ENCODE results near the gene UPK3A. TPM values are rescaled to one million over a fixed set of nuclear protein-coding genes. Genes with fewer than 3 reads are reported as not detected.
A peak's percentile ranks its signal among the peaks of the same experiment; 100 is the strongest.

UPK3A gene
- total and polyA plus RNA-seq, 2 of the 13 experiments (the other 11 are each of a cell fraction or from before 2014, with no cell fraction given) = 10.5 to 13.8 TPM

GRCh38 chr22:45273452-45274075 lies 11.2 kb upstream of the UPK3A start (continued):
- TF ChIP-seq MYPOP (CRISPR knock-in tag; IDR thresholded peaks at IDR 0.05) (no peak), SUZ12 (IDR thresholded peaks at IDR 0.05; ENCODE audit: low read depth, low read length) (no peak), ZNF746 (CRISPR knock-in tag; IDR thresholded peaks at IDR 0.05) (peak; percentile 77), ZNF614 (CRISPR knock-in tag; IDR thresholded peaks at IDR 0.05; ENCODE audit: borderline replicate concordance) (peak; percentile 91), ZNF674 (CRISPR knock-in tag; IDR thresholded peaks at IDR 0.05; ENCODE audit: low read depth) (no peak), TAF1 (CRISPR knock-in tag; IDR thresholded peaks at IDR 0.05) (no peak), ZNF281 (CRISPR knock-in tag; IDR thresholded peaks at IDR 0.05; ENCODE audit: borderline replicate concordance) (peak; percentile 72; the same call in 1 of the 2 replicates), SIN3A (IDR thresholded peaks at IDR 0.05; ENCODE audit: borderline replicate concordance, low read depth, low read length) (no peak), CBX1 (IDR thresholded peaks at IDR 0.05; ENCODE audit: low read depth) (no peak), BRD4 (CRISPR knock-in tag; IDR thresholded peaks at IDR 0.05) (peak; percentile 81), ZNF12 (CRISPR knock-in tag; IDR thresholded peaks at IDR 0.05) (no peak), HDAC1 (CRISPR knock-in tag; IDR thresholded peaks at IDR 0.05) (peak; percentile 93), BCL3 (CRISPR knock-in tag; IDR thresholded peaks at IDR 0.05) (no peak), PLSCR1 (CRISPR knock-in tag; IDR thresholded peaks at IDR 0.05; ENCODE audit: borderline replicate concordance) (no peak), IRX3 (CRISPR knock-in tag; IDR thresholded peaks at IDR 0.05; ENCODE audit: borderline replicate concordance, low read depth) (no peak), ZBTB20 (CRISPR knock-in tag; IDR thresholded peaks at IDR 0.05; ENCODE audit: borderline replicate concordance, low read depth) (peak; percentile 70; the same call in 1 of the 2 replicates), CCAR2 (optimal IDR thresholded peaks at IDR 0.05; ENCODE audit: low read depth, low read length) (no peak), HMG20A (CRISPR knock-in tag; IDR thresholded peaks at IDR 0.05; ENCODE audit: borderline replicate concordance) (peak; percentile 71; the same call in 1 of the 2 replicates), PCBP2 (optimal IDR thresholded peaks at IDR 0.05; ENCODE audit: low read depth, low read length, poor library complexity, severe bottlenecking) (no peak), EED (CRISPR knock-in tag; IDR thresholded peaks at IDR 0.05) (no peak), BRCA1 (CRISPR knock-in tag; IDR thresholded peaks at IDR 0.05) (0 out of 2 replicates have a peak, but pooled peaks have one; percentile 8), ZNF264 (CRISPR knock-in tag; IDR thresholded peaks at IDR 0.05) (peak; percentile 85; the same call in 1 of the 2 replicates), FOXA1 (IDR thresholded peaks at IDR 0.05) (no peak), FOXA1 (CRISPR knock-in tag; IDR thresholded peaks at IDR 0.05) (peak; percentile 94), NFYC (CRISPR knock-in tag; IDR thresholded peaks at IDR 0.05) (peak; percentile 34; the same call in 1 of the 2 replicates)
